Breast epithelium (tissue), 3 donors: ENCODE results near the gene RALY.

Source experiments
- CTCF ChIP-seq, 3 donors: fragments of 450-650 bp; IDR thresholded peaks; one replicate each; pipeline ENCODE4 v1.5.1; 2016 to 2017; ENCODE audit warnings: antibody characterized with exemption in 3 of 3, mild to moderate bottlenecking in 3 of 3, moderate library complexity in 3 of 3
- POLR2AphosphoS5 ChIP-seq, 3 donors: sonication (generic); formaldehyde crosslinking; IDR thresholded peaks; one replicate each; pipeline ENCODE4 v1.6.1; 2017; ENCODE audit warnings: antibody characterized with exemption in 3 of 3

DNA sequence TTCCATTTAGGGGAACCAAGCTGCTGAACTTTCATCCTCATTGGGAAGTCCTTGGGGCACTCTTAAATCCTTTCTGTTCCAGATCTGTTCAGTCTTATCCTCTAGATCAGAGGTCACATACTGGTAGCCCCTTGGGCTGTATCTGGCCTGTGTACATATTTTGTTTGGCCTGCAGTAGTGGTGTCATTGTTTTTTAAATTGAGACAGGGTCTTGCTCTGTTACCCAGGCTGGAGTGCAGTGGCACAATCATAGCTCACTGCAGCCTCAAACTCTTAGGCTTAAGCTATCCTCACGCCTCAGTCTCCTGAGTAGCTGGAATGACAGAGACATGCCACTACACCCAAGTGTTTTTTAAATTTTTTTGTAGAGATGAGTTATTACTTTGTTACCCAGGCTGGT is 14.8 kb downstream of the RALY start:
- TF ChIP-seq CTCF (IDR thresholded peaks at IDR 0.05), result no peak
- no peak for TF ChIP-seq POLR2AphosphoS5 (IDR thresholded peaks at IDR 0.05)
